ENCODE results near the gene FAM3C. TPM values are rescaled to one million over a fixed set of nuclear protein-coding genes. Genes with fewer than 3 reads are reported as not detected.
"Not testable (repeated sequence)": the region's sequence is repeated elsewhere in the genome, so short reads cannot be mapped to it uniquely, and the experiment has no call there.

FAM3C gene
- total and polyA plus RNA-seq, 5 donors from 2014 or later: 4.0 to 13.1 (median 5.8) TPM

DNA sequence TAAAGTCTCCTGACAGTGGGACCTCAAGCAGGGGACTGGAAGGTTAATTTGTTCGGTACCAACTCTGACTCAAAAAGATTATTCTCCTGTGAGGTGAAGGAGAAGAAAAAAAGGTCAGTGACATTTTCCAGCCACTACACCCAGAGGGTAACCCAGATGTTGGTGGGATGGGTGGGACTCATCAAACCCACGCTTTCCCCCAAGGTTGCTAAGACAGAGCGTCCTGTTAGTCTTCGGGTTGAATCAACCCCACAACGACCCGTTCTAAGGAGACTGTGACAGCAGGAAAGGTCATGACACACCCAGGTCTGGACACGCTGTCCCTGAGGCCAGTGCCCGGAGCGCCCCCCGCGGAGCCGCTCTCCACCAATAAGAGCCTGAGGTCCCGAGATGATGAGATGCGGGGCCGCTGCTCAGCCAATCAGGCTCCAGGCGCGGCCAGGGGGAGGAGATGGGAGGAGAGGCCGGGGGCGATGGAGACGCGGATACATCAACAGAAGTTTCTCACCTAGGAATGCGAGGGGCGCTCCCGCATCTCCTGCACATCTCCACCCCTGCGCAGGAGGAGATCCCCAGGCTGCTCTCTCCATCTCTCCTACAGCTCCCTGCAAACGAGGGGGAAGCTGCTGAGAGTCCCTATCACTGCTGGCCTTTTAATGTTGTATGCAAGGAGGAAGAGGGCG is 67.5 kb downstream of the FAM3C start, which contains the start of gene WNT16:
Gene WNT16, plus strand, starts transcription at position 493 of the 683 bp plus-strand sequence. CDS start 293 bp downstream, outside the sequence.
- ATAC-seq (ENCODE audit: low read depth in 2 of 2): no peak
- no peak within 1 kb of the TSS for H3K4me3 ChIP-seq (ENCODE audit: low read depth, low read length)
- peak within 1 kb of the TSS in 2 of 4 donors; percentile 2 to 32 for H3K4me3 Mint-ChIP-seq
- peaks cover 0 to 20% (median 0%) of the 10 kb centered on the region in 4 donors for H3K4me1 Mint-ChIP-seq
- H3K9me3 ChIP-seq (ENCODE audit: control insufficient read depth in 2 of 2, low read length in 2 of 2): no peaks in the 10 kb centered on the region
- H3K36me3 Mint-ChIP-seq: no peaks in the 10 kb centered on the region
- H3K27me3 Mint-ChIP-seq: peaks cover 68% of the 10 kb centered on the region
- DNase-seq: no peak
- no peak within 1 kb of the TSS for H3K27ac ChIP-seq (ENCODE audit: insufficient read depth, low read length, poor library complexity, severe bottlenecking)
- H3K27me3 ChIP-seq (ENCODE audit: control insufficient read depth, insufficient read depth, low read length): peaks cover 30% of the 10 kb centered on the region
- H3K4me1 ChIP-seq (ENCODE audit: control insufficient read depth, insufficient read depth, low read length, poor library complexity, severe bottlenecking): peaks cover 15% of the 10 kb centered on the region
- H3K36me3 ChIP-seq (ENCODE audit: control insufficient read depth, insufficient read depth, low read length): no peaks in the 10 kb centered on the region
- H3K27ac Mint-ChIP-seq: no peak within 1 kb of the TSS
- H3K9me3 Mint-ChIP-seq: peaks cover 0 to 1% (median 0%) of the 10 kb centered on the region in 7 donors

DNA sequence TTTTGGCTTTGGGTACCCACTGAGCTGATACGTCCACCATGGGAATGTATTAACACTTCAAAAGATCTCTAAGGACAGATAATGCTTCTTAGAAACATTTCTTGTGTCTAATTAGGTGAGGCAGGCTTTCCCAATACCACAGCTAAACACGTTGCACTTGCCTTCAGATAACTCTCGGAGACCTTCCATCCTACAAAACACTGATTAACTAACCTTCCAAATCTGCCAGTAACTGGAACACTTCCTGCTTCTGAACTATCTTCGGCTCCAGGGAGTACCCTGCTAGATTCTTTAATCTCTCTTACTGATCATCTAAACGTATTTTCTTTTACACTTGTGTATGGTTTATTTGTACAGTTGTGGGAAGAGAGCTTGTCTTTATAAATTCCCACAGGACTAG is 68.4 kb downstream of the FAM3C start:
- ATAC-seq (ENCODE audit: low read depth in 2 of 2) (no peak), DNase-seq (no peak)
- H3K27ac ChIP-seq (ENCODE audit: insufficient read depth, low read length, poor library complexity, severe bottlenecking): no peak overlapping the region
- Mint-ChIP-seq H3K27ac (no peak overlapping the region), H3K4me3 (no peak overlapping the region), H3K27me3 (peaks cover 68% of the 10 kb centered on the region), H3K9me3 (peaks cover 0 to 1% (median 0%) of the 10 kb centered on the region in 7 donors), H3K4me1 (peaks cover 0 to 20% (median 0%) of the 10 kb centered on the region in 4 donors), H3K36me3 (no peaks in the 10 kb centered on the region)
- H3K27me3 ChIP-seq (ENCODE audit: control insufficient read depth, insufficient read depth, low read length): peaks cover 30% of the 10 kb centered on the region
- H3K36me3 ChIP-seq (ENCODE audit: control insufficient read depth, insufficient read depth, low read length): no peaks in the 10 kb centered on the region
- no peak overlapping the region for H3K4me3 ChIP-seq (ENCODE audit: low read depth, low read length)
- peaks cover 15% of the 10 kb centered on the region for H3K4me1 ChIP-seq (ENCODE audit: control insufficient read depth, insufficient read depth, low read length, poor library complexity, severe bottlenecking)
- H3K9me3 ChIP-seq (ENCODE audit: control insufficient read depth in 2 of 2, low read length in 2 of 2): no peaks in the 10 kb centered on the region

DNA sequence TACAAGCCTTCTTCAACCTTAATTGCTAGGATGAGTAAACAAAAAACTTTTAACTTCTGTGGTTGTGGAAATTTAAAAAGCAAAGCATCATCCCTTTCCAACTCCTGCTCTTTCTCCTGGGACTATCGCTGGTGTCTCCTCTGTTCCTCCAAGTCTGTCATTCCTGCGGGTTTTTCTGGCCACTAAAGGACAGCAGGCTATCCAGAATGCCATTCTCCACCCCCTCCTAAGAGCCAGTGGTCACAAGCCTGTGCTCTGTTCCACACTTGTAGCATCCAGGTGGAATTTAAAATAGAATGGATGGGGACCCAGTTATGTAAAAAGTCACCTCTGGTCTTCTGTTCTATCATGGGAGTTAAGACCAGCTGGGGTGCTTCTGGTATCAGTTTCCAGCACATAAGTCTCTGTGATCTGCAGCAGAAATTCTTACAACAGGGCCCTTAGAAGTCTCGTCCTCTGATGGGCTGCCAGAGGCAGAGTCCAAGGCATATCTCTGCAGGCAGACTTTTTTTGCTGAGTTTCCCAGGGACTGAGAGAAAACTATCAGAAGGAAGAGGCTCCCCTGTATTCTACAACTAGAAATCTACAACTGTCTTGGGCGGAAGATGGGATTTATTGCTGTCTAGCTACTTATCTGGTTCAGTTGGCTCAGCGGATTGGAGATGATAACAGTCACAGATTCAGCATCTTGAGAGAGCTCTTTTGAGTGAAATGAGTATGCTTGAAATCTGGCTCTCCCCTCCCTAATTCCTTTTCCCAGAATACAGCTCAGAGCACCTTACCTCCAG is 72.4 kb downstream of the FAM3C start:
- Mint-ChIP-seq H3K36me3 (no peaks in the 10 kb centered on the region), H3K4me3 (no peak overlapping the region), H3K27me3 (peaks cover 40% of the 10 kb centered on the region), H3K4me1 (peaks cover 0 to 4% (median 0%) of the 10 kb centered on the region in 4 donors), H3K27ac (no peak overlapping the region), H3K9me3 (peaks cover 0 to 2% (median 0%) of the 10 kb centered on the region in 7 donors)
- Histone ChIP-seq H3K27me3 (ENCODE audit: control insufficient read depth, insufficient read depth, low read length) (peaks cover 11% of the 10 kb centered on the region), H3K36me3 (ENCODE audit: control insufficient read depth, insufficient read depth, low read length) (no peaks in the 10 kb centered on the region), H3K9me3 (ENCODE audit: control insufficient read depth in 2 of 2, low read length in 2 of 2) (no peaks in the 10 kb centered on the region), H3K4me1 (ENCODE audit: control insufficient read depth, insufficient read depth, low read length, poor library complexity, severe bottlenecking) (no peaks in the 10 kb centered on the region), H3K4me3 (ENCODE audit: low read depth, low read length) (no peak overlapping the region), H3K27ac (ENCODE audit: insufficient read depth, low read length, poor library complexity, severe bottlenecking) (no peak overlapping the region)
- DNase-seq (no peak), ATAC-seq (ENCODE audit: low read depth in 2 of 2) (no peak)

GRCh38 chr7:121322460-121322859 is 73.6 kb downstream of the FAM3C start:
- H3K36me3 Mint-ChIP-seq: no peaks in the 10 kb centered on the region
- no peak overlapping the region for H3K4me3 Mint-ChIP-seq
- Histone ChIP-seq H3K36me3 (ENCODE audit: control insufficient read depth, insufficient read depth, low read length) (no peaks in the 10 kb centered on the region), H3K27ac (ENCODE audit: insufficient read depth, low read length, poor library complexity, severe bottlenecking) (no peak overlapping the region), H3K4me3 (ENCODE audit: low read depth, low read length) (no peak overlapping the region), H3K4me1 (ENCODE audit: control insufficient read depth, insufficient read depth, low read length, poor library complexity, severe bottlenecking) (no peaks in the 10 kb centered on the region), H3K27me3 (ENCODE audit: control insufficient read depth, insufficient read depth, low read length) (peaks cover under 1% of the 10 kb centered on the region), H3K9me3 (ENCODE audit: control insufficient read depth in 2 of 2, low read length in 2 of 2) (no peaks in the 10 kb centered on the region)
- H3K4me1 Mint-ChIP-seq: no peaks in the 10 kb centered on the region
- ATAC-seq (ENCODE audit: low read depth in 2 of 2) (no peak), DNase-seq (no peak)
- peaks cover 28% of the 10 kb centered on the region for H3K27me3 Mint-ChIP-seq
- H3K27ac Mint-ChIP-seq: no peak overlapping the region
- peaks cover 0 to 1% (median 0%) of the 10 kb centered on the region in 7 donors for H3K9me3 Mint-ChIP-seq

GRCh38 chr7:121315170-121315569 is 80.9 kb downstream of the FAM3C start:
- not testable (repeated sequence) for H3K4me3 ChIP-seq (ENCODE audit: low read depth, low read length); H3K4me3 Mint-ChIP-seq; DNase-seq; H3K27ac Mint-ChIP-seq; H3K36me3 ChIP-seq (ENCODE audit: control insufficient read depth, insufficient read depth, low read length); H3K27me3 ChIP-seq (ENCODE audit: control insufficient read depth, insufficient read depth, low read length); ATAC-seq (ENCODE audit: low read depth in 2 of 2); H3K27ac ChIP-seq (ENCODE audit: insufficient read depth, low read length, poor library complexity, severe bottlenecking); H3K36me3 Mint-ChIP-seq; H3K4me1 ChIP-seq (ENCODE audit: control insufficient read depth, insufficient read depth, low read length, poor library complexity, severe bottlenecking); H3K9me3 Mint-ChIP-seq; H3K4me1 Mint-ChIP-seq; H3K9me3 ChIP-seq (ENCODE audit: control insufficient read depth in 2 of 2, low read length in 2 of 2); H3K27me3 Mint-ChIP-seq

DNA sequence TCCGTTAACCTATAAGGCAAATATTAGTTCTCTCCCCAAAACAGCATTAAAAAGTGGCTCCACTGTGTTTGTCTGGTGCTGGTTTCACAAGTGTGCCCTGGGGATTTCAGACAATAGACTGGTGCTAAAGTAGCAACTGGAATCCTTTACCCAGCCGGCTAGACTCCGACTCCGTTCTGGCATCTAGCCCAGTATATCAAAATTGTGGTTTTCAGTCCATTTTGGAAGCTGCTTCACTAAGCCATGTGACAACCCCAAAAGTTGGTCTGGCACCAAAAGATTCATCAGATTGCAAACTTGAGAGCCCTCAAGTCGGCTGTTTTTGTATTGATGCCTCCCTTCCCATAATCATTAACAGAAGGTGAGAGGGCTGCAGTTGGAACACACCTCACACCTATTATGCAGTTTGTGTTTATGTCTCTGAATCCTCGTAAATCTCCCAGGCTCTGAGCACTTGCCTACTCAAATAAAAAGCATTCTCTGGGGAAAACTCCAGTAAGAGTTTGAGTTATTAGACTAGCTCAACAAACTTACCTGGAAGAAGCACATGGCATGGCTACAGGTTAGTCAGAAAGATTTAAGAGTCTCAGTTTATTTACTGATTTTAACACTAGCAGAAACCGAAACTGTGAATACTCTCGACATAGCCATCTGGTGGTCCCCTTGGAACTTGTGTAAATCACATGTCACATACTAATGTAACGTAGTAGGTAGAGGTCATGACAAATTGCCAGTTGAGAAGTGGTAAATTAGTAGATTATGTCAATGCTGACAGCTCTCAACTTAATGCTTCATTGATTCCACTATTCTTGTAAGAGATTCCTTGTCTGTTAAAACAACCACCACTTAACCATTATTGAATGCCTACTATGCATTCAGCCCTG is 82.1 kb downstream of the FAM3C start:
- Mint-ChIP-seq H3K27ac (no peak overlapping the region), H3K9me3 (peaks cover 0 to 5% (median 0%) of the 10 kb centered on the region in 7 donors), H3K27me3 (peaks cover 14% of the 10 kb centered on the region), H3K4me1 (no peaks in the 10 kb centered on the region), H3K4me3 (no peak overlapping the region), H3K36me3 (no peaks in the 10 kb centered on the region)
- ATAC-seq (ENCODE audit: low read depth in 2 of 2) (no peak), DNase-seq (no peak)
- Histone ChIP-seq H3K27ac (ENCODE audit: insufficient read depth, low read length, poor library complexity, severe bottlenecking) (no peak overlapping the region), H3K4me1 (ENCODE audit: control insufficient read depth, insufficient read depth, low read length, poor library complexity, severe bottlenecking) (no peaks in the 10 kb centered on the region), H3K27me3 (ENCODE audit: control insufficient read depth, insufficient read depth, low read length) (no peaks in the 10 kb centered on the region), H3K9me3 (ENCODE audit: control insufficient read depth in 2 of 2, low read length in 2 of 2) (no peaks in the 10 kb centered on the region), H3K4me3 (ENCODE audit: low read depth, low read length) (no peak overlapping the region), H3K36me3 (ENCODE audit: control insufficient read depth, insufficient read depth, low read length) (no peaks in the 10 kb centered on the region)

DNA sequence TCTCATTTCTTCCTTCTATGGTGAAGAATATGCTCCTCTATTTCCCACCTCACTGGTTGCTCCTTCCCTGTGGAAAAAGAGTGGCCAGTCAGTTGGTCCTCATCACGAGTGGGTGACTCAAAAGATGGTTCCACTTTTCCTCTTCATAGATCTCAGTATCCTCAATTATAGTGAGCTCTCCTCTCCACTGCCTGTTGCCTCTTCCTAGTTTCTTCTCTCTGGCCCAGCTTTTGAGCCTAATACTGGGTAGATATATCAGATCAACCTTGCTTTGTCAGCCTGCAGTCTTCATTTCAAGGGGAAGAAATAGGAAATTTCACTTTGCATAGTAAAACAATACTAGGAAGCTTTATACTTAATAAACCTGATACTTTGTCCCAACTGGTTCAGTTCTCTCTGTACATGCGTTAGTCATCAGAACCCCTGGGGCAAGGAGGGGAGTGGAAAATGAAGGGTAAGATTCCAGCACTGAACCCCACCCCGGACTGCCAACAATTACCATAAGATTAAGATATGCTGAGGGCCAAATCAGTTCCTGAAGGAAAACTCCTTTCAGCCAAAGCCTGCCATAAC is 82.8 kb downstream of the FAM3C start:
- no peaks in the 10 kb centered on the region for H3K9me3 ChIP-seq (ENCODE audit: control insufficient read depth in 2 of 2, low read length in 2 of 2)
- no peak for ATAC-seq (ENCODE audit: low read depth in 2 of 2)
- Mint-ChIP-seq H3K36me3 (no peaks in the 10 kb centered on the region), H3K4me3 (no peak overlapping the region), H3K4me1 (no peaks in the 10 kb centered on the region), H3K27me3 (peaks cover 18% of the 10 kb centered on the region), H3K27ac (no peak overlapping the region), H3K9me3 (peaks cover 0 to 5% (median 0%) of the 10 kb centered on the region in 7 donors)
- no peaks in the 10 kb centered on the region for H3K4me1 ChIP-seq (ENCODE audit: control insufficient read depth, insufficient read depth, low read length, poor library complexity, severe bottlenecking)
- no peak overlapping the region for H3K27ac ChIP-seq (ENCODE audit: insufficient read depth, low read length, poor library complexity, severe bottlenecking)
- no peak for DNase-seq
- no peak overlapping the region for H3K4me3 ChIP-seq (ENCODE audit: low read depth, low read length)
- H3K27me3 ChIP-seq (ENCODE audit: control insufficient read depth, insufficient read depth, low read length): no peaks in the 10 kb centered on the region
- no peaks in the 10 kb centered on the region for H3K36me3 ChIP-seq (ENCODE audit: control insufficient read depth, insufficient read depth, low read length)

All from CD4-positive, CD25-positive, alpha-beta regulatory T cell (primary cell).